ENCODE data around the gene EVA1A. TPM values are rescaled to one million over a fixed set of nuclear protein-coding genes. Genes with fewer than 3 reads are reported as not detected.
A peak's percentile ranks its signal among the peaks of the same experiment; 100 is the strongest.

The EVA1A gene
- total and polyA plus RNA-seq, 2 of the 8 experiments (the other 6 are each of a cell fraction or from before 2014, with no cell fraction given) = 2.4 to 4.3 TPM

- H3K9me3 ChIP-seq (ENCODE audit: insufficient read depth in 2 of 2, low read depth in 1 of 2, low read length in 1 of 2) = no peaks in the 10 kb centered on the region
- DNase-seq (ENCODE audit: low read depth in 1 of 2, low spot score in 2 of 2) (no peak), FAIRE-seq (no peak)
- no peak overlapping the region for H2BK120ac ChIP-seq (replicated peaks; ENCODE audit: low read depth, low read length)
- no peak overlapping the region for H3K23ac ChIP-seq (ENCODE audit: insufficient read length)
- no peak overlapping the region for H3K14ac ChIP-seq (ENCODE audit: insufficient read length)
- H3K56ac ChIP-seq (replicated peaks; ENCODE audit: insufficient read length, low read depth, low read length) = no peak overlapping the region
- TF ChIP-seq RAD21 (IDR thresholded peaks at IDR 0.05 in 1 of 2, conservative IDR thresholded peaks at IDR 0.05 in 1 of 2; ENCODE audit: low read depth in 2 of 2, low read length in 2 of 2) (no peak), SIRT6 (IDR thresholded peaks at IDR 0.05; ENCODE audit: low read length) (no peak), CBX8 (IDR thresholded peaks at IDR 0.05; ENCODE audit: borderline replicate concordance, low read depth, low read length) (no peak)
- H3K27me3 ChIP-seq (replicated peaks in 1 of 4; ENCODE audit: control insufficient read depth in 3 of 4, extremely low read depth in 1 of 4, insufficient read depth in 3 of 4, low read length in 3 of 4) = no peaks in the 10 kb centered on the region
- H3K4me2 ChIP-seq (ENCODE audit: insufficient read depth in 1 of 2, low read depth in 2 of 2, low read length in 2 of 2) = no peak overlapping the region
- H2BK5ac ChIP-seq (ENCODE audit: low read depth, low read length) = no peak overlapping the region
- no peaks in the 10 kb centered on the region for H3K4me1 ChIP-seq (replicated peaks in 1 of 4; ENCODE audit: control insufficient read depth in 3 of 4, insufficient read depth in 4 of 4, low read length in 3 of 4)
- no peak overlapping the region for H3K9ac ChIP-seq (replicated peaks in 1 of 4; ENCODE audit: extremely low read depth in 1 of 4, low read depth in 3 of 4, low read length in 3 of 4)
- CTCF ChIA-PET (ENCODE audit: partially characterized antibody) = interaction anchor here (1.1 to 1.8 kb wide), 2 partner anchors 13 to 16 kb away, joined by 6 to 7 read pairs; no protein-coding TSS in a partner anchor
- H3K27ac ChIP-seq (ENCODE audit: low read depth, low read length) = no peak overlapping the region
- H4K91ac ChIP-seq (replicated peaks; ENCODE audit: insufficient read length, low read length) = no peak overlapping the region
- H2AK5ac ChIP-seq (ENCODE audit: low read depth, low read length) = no peak overlapping the region
- H3K4ac ChIP-seq (replicated peaks; ENCODE audit: insufficient read length, low read depth, low read length) = no peak overlapping the region
- H2AFZ ChIP-seq (ENCODE audit: low read length) = peak overlapping the region; percentile 67; the same call in 1 of the 2 replicates
- no peaks in the 10 kb centered on the region for H3K79me1 ChIP-seq (ENCODE audit: low read depth, low read length)
- H4K8ac ChIP-seq (ENCODE audit: extremely low read depth, insufficient read depth, low read length) = no peak overlapping the region
- H4K20me1 ChIP-seq (replicated peaks in 1 of 2; ENCODE audit: control insufficient read depth in 1 of 2, insufficient read depth in 2 of 2, low read length in 2 of 2) = no peaks in the 10 kb centered on the region
- no peak overlapping the region for H2BK12ac ChIP-seq (ENCODE audit: low read depth, low read length)
- no peak overlapping the region for H3K4me3 ChIP-seq (ENCODE audit: extremely low read depth in 1 of 4, insufficient read depth in 2 of 4, low read depth in 3 of 4, low read length in 4 of 4)
- H3K18ac ChIP-seq (ENCODE audit: extremely low read depth, low read length) = no peak overlapping the region
- WGBS, 2 experiments (ENCODE audit: extremely low coverage in 1 of 2, insufficient coverage in 1 of 2, insufficient read length in 1 of 2, insufficient replicate concordance in 2 of 2, low coverage in 1 of 2, low lambda C conversion rate in 2 of 2, missing lambda C conversion rate in 1 of 2) = 94% methylated on average over 5 of the region's 5 CpGs; no CpG with 5 or more reads in 1 of the 2 experiments
- no peak overlapping the region for H2BK20ac ChIP-seq (ENCODE audit: low read length)
- H3K36me3 ChIP-seq (ENCODE audit: control insufficient read depth in 2 of 4, insufficient read depth in 4 of 4, low read length in 3 of 4) = no peaks in the 10 kb centered on the region
- H4K5ac ChIP-seq (ENCODE audit: insufficient read length, low read depth, low read length) = no peak overlapping the region
- POLR2A ChIA-PET (ENCODE audit: partially characterized antibody) = no interaction called here
- no peaks in the 10 kb centered on the region for H3K79me2 ChIP-seq (ENCODE audit: control insufficient read depth in 1 of 2, insufficient read depth in 2 of 2, low read length in 2 of 2)
- no peaks in the 10 kb centered on the region for H3K23me2 ChIP-seq (ENCODE audit: low read depth, low read length)
- no peak overlapping the region for H2BK15ac ChIP-seq (ENCODE audit: low read length)
Observed at GRCh38 chr2:75592888-75593287, 32.1 kb upstream of the EVA1A start.

Measured in H1 (cell line).